ENCODE measurements around the gene SERPINA6. TPM values are rescaled to one million over a fixed set of nuclear protein-coding genes. Genes with fewer than 3 reads are reported as not detected.
"Not testable (repeated sequence)": the region's sequence is repeated elsewhere in the genome, so short reads cannot be mapped to it uniquely, and the experiment has no call there.

The SERPINA6 gene
- total and polyA plus RNA-seq, 8 donors = 0.19 TPM; not detected in 7

- H3K4me3 ChIP-seq = no peak overlapping the region
- no peaks in the 10 kb centered on the region for H3K9me3 ChIP-seq
- intact Hi-C loops (cut with DNase I; ENCODE audit: low total_unique reads) = no loop called here
- H3K27ac ChIP-seq = no peak overlapping the region
- H3K4me1 ChIP-seq = no peaks in the 10 kb centered on the region
- H3K36me3 ChIP-seq = no peaks in the 10 kb centered on the region
- no peak for DNase-seq
- TF ChIP-seq EP300 (IDR thresholded peaks at IDR 0.05) (no peak), POLR2A (IDR thresholded peaks at IDR 0.05) (no peak), POLR2AphosphoS5 (IDR thresholded peaks at IDR 0.05) (no peak)
- TF ChIP-seq, protein P1, sequence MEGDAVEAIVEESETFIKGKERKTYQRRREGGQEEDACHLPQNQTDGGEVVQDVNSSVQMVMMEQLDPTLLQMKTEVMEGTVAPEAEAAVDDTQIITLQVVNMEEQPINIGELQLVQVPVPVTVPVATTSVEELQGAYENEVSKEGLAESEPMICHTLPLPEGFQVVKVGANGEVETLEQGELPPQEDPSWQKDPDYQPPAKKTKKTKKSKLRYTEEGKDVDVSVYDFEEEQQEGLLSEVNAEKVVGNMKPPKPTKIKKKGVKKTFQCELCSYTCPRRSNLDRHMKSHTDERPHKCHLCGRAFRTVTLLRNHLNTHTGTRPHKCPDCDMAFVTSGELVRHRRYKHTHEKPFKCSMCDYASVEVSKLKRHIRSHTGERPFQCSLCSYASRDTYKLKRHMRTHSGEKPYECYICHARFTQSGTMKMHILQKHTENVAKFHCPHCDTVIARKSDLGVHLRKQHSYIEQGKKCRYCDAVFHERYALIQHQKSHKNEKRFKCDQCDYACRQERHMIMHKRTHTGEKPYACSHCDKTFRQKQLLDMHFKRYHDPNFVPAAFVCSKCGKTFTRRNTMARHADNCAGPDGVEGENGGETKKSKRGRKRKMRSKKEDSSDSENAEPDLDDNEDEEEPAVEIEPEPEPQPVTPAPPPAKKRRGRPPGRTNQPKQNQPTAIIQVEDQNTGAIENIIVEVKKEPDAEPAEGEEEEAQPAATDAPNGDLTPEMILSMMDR (IDR thresholded peaks at IDR 0.05) = no peak
- H3K27me3 ChIP-seq = no peaks in the 10 kb centered on the region
Measured at GRCh38 chr14:94285158-94285557, 38.0 kb downstream of the SERPINA6 start.

DNA sequence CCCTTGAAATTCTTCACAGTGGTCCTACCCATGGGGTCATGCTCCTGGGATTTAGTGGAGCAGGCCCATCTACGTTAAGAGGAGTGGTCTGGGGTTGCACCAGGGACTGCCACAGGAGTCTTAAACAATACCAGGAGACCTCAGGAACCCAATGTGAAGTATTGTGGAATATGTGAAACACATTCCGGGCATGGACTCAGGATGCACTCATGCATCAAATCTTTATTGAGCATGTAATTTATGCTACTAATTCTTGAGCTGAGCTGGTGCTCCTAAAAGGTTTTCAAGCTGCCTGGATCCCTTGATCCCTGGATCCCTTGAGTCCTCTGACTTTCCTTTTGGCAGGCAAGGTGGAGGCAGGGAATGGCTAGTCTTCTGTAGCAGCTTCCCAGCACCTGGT is 38.9 kb downstream of the SERPINA6 start:
- H3K27me3 ChIP-seq = no peaks in the 10 kb centered on the region
- no peak overlapping the region for H3K27ac ChIP-seq
- no peaks in the 10 kb centered on the region for H3K4me1 ChIP-seq
- TF ChIP-seq POLR2AphosphoS5 (IDR thresholded peaks at IDR 0.05) = no peak
- no peak for TF ChIP-seq EP300 (IDR thresholded peaks at IDR 0.05)
- no peak for TF ChIP-seq POLR2A (IDR thresholded peaks at IDR 0.05)
- TF ChIP-seq, protein P1 (IDR thresholded peaks at IDR 0.05) = no peak
- H3K4me3 ChIP-seq = no peak overlapping the region
- 69 to 93% (median 82%) methylated on average over 2 of the region's 2 CpGs for WGBS, 5 donors
- H3K9me3 ChIP-seq = no peaks in the 10 kb centered on the region
- intact Hi-C loops (cut with DNase I; ENCODE audit: low total_unique reads) = no loop called here
- H3K36me3 ChIP-seq = no peaks in the 10 kb centered on the region
- no peak for DNase-seq

DNA sequence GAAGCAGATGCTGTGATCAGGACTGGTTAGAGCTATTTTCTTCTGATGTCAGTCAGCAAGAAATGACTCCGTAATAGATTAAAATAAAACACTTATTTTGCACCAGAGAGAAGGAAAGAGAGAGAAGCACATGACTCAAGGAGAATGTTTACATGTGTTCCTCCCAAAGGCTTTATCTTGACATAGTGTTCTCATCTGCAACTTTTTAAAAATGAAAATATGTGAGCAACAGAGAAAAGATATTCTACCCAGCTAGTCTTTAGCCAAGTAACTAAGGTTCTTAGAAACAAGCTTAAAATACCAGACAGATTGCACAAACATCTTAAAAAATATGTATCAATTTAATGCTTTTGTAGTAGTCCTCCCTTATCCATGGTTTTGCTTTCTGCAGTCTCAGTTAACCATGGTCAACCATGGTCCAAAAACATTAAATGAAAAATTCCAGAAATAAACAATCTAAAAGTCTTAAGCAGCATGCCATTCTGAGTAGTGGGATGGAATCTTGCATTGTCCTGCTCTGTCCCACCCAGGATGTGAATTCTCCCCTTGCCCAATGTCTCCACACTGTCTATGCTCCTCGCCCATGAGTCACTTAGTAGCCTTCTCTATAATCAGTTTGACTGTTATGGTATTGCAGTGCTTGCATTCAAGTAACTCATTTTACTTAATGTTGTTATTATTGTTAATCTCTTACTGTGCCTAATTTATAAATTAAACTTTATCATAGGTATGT is 40.0 kb downstream of the SERPINA6 start:
- no peak for DNase-seq
- 69 to 86% (median 80%) methylated on average over 2 of the region's 2 CpGs for WGBS, 5 donors
- intact Hi-C loops (cut with DNase I; ENCODE audit: low total_unique reads) = no loop called here
- TF ChIP-seq POLR2AphosphoS5 (IDR thresholded peaks at IDR 0.05) = no peak
- no peak for TF ChIP-seq EP300 (IDR thresholded peaks at IDR 0.05)
- no peak for TF ChIP-seq POLR2A (IDR thresholded peaks at IDR 0.05)
- TF ChIP-seq, protein P1 (IDR thresholded peaks at IDR 0.05) = no peak
- H3K4me3 ChIP-seq = no peak overlapping the region
- H3K36me3 ChIP-seq = no peaks in the 10 kb centered on the region
- H3K4me1 ChIP-seq = no peaks in the 10 kb centered on the region
- no peak overlapping the region for H3K27ac ChIP-seq
- H3K27me3 ChIP-seq = no peaks in the 10 kb centered on the region
- H3K9me3 ChIP-seq = no peaks in the 10 kb centered on the region

DNA sequence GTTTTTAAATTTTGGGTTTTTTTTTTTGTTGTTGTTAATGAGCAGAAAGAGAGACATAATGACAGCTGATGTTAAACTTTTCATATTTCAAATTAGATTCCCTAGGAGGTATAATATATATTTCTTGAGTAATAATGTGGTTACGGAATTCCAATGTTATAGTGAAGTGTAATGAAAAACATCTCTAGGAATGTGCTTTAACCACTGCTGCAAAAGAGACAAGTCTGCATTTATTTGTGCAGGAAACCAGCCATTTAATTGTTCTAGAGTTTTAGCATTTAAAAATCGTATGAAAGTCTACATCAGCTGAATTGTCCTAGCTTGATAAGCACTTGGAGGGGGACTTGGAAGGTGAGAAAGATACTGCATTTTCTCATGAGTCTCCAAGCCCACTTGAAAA is 44.4 kb downstream of the SERPINA6 start:
- 56 to 68% (median 67%) methylated on average over 2 of the region's 2 CpGs for WGBS, 5 donors

GRCh38 chr14:94276898-94277561 is 46.1 kb downstream of the SERPINA6 start:
- H3K4me1 ChIP-seq; H3K9me3 ChIP-seq; intact Hi-C loops (cut with DNase I; ENCODE audit: low total_unique reads); H3K27ac ChIP-seq; H3K36me3 ChIP-seq; H3K27me3 ChIP-seq; H3K4me3 ChIP-seq: not testable (repeated sequence)
- peak in 1 of 2 donors; percentile 42 for DNase-seq
- WGBS, 5 donors = 66 to 81% (median 77%) methylated on average over 11 of the region's 11 CpGs

More for the DNA sequence above, 44.4 kb downstream of the SERPINA6 start:
- Histone ChIP-seq H3K9me3 (no peaks in the 10 kb centered on the region), H3K27ac (no peak overlapping the region), H3K4me1 (no peaks in the 10 kb centered on the region), H3K27me3 (peaks cover 0 to 7% (median 0%) of the 10 kb centered on the region in 3 donors), H3K4me3 (no peak overlapping the region), H3K36me3 (no peaks in the 10 kb centered on the region)
- intact Hi-C loops (cut with DNase I; ENCODE audit: low total_unique reads) = no loop called here
- TF ChIP-seq, protein P1 (IDR thresholded peaks at IDR 0.05) = no peak
- TF ChIP-seq POLR2AphosphoS5 (IDR thresholded peaks at IDR 0.05) (no peak), POLR2A (IDR thresholded peaks at IDR 0.05) (no peak), EP300 (IDR thresholded peaks at IDR 0.05) (no peak)
- no peak for DNase-seq

Data from stomach (tissue), 9 donors.